K562 (cell line): Measurements from ENCODE around the gene LMAN1. TPM values are rescaled to one million over a fixed set of nuclear protein-coding genes. Genes with fewer than 3 reads are reported as not detected.

ENCODE experiments used
- ATAC-seq: fragments of 200-7000 bp; cut with Tn5 transposase; 3 replicates; pipeline ENCODE4 v1.9.1; 2020; ENCODE audit warnings: moderate library complexity
- BruUV-seq: library from RNA; stranded (reverse); fragments of 400-500 nt; replicated peaks from 2 replicates; lab custom pipeline; 2021; lab: Mats Ljungman, UMichigan
- CTCF ChIA-PET: fragments of 300-600 bp; formaldehyde crosslinking; extraction: SDS; loops from one replicate; lab custom pipeline; 2021; ENCODE audit warnings: low intra/inter-chr PET ratio; lab: Yijun Ruan, JAX
- POLR2A ChIA-PET: fragments of 300-600, 350-650 bp; sonication (Branson Sonifier 250); formaldehyde crosslinking; extraction: SDS; loops from one replicate; lab custom pipeline; 2021; ENCODE audit warnings: antibody characterized with exemption, inconsistent platforms; lab: Yijun Ruan, JAX
- DNase-seq, 4 experiments: peaks; one replicate each; pipeline versions ENCODE4 v3.0.0 to v3.0.0-alpha.2; 2011 to 2018; ENCODE audit warnings: low spot score in 3 of 4, mixed read lengths in 3 of 4; ENCODE audit errors: extremely low read depth in 1 of 4
- FAIRE-seq: peaks from 2 replicates; lab custom pipeline; 2011; peaks lifted over from hg19 to GRCh38; lab: Jason Lieb, UNC
- H2AFZ ChIP-seq: 2 replicates; pipeline ENCODE4 v1.6.0; 2011; ENCODE audit warnings: low read depth, low read length, control low read depth, inconsistent platforms
- H3K27ac ChIP-seq: fragments of 200-600 bp; 3 replicates; pipeline ENCODE4 v1.8.0; 2011; ENCODE audit warnings: low read depth, mild to moderate bottlenecking, control low read depth, inconsistent platforms, low read length, moderate library complexity, mixed read lengths; ENCODE audit errors: extremely low read depth
- H3K27me3 ChIP-seq, 2 experiments: fragments of 300-600 bp in 1 of 2; 2 replicates in 1 of 2; 3 replicates in 1 of 2; pipeline versions ENCODE4 v1.6.0 to v1.8.0; 2011; ENCODE audit warnings: inconsistent platforms in 2 of 2, low read length in 2 of 2, mild to moderate bottlenecking in 1 of 2, mixed read lengths in 1 of 2, moderate library complexity in 1 of 2; ENCODE audit not compliant: control insufficient read depth in 2 of 2, insufficient read depth in 2 of 2
- H3K36me3 ChIP-seq: fragments of 300-600 bp; 3 replicates; pipeline ENCODE4 v1.8.0; 2011; ENCODE audit warnings: mild to moderate bottlenecking, low read length, inconsistent platforms; ENCODE audit not compliant: control insufficient read depth, insufficient read depth
- H3K4me1 ChIP-seq, 2 experiments: fragments of 200-600 bp in 1 of 2; replicated peaks in 1 of 2; 2 replicates in 1 of 2; 3 replicates in 1 of 2; pipeline versions ENCODE4 v1.5.1 to v1.8.0; 2011; ENCODE audit warnings: inconsistent platforms in 2 of 2, low read length in 2 of 2, mild to moderate bottlenecking in 1 of 2, mixed read lengths in 1 of 2, moderate library complexity in 1 of 2; ENCODE audit not compliant: control insufficient read depth in 2 of 2, insufficient read depth in 2 of 2
- H3K4me2 ChIP-seq: 2 replicates; pipeline ENCODE4 v1.6.1; 2011; ENCODE audit warnings: low read length, control low read depth, inconsistent platforms, mixed read lengths; ENCODE audit not compliant: insufficient read depth
- H3K4me3 ChIP-seq: fragments of 200-600 bp; sonication (generic), shearing (Covaris generic); 2 replicates; pipeline ENCODE4 v1.5.1; 2016; ENCODE audit warnings: control low read depth, inconsistent platforms
- H3K79me2 ChIP-seq: fragments of 200-600 bp; 3 replicates; pipeline ENCODE4 v1.8.0; 2011; ENCODE audit warnings: low read length, inconsistent platforms; ENCODE audit not compliant: control insufficient read depth, insufficient read depth
- H3K9ac ChIP-seq, 2 experiments: 2 replicates each; pipeline versions ENCODE4 v1.6.0 to v1.6.1; 2011; ENCODE audit warnings: low read depth in 2 of 2, low read length in 2 of 2, control low read depth in 1 of 2, inconsistent platforms in 1 of 2, mild to moderate bottlenecking in 1 of 2, mixed read lengths in 1 of 2; ENCODE audit not compliant: insufficient read depth in 1 of 2
- H3K9me1 ChIP-seq: one replicate; pipeline ENCODE4 v1.6.0; 2011; ENCODE audit warnings: inconsistent platforms, mild to moderate bottlenecking, low read length, moderate library complexity; ENCODE audit not compliant: control insufficient read depth, insufficient read depth
- H3K9me3 ChIP-seq: replicated peaks from 2 replicates; pipeline ENCODE4 v1.5.1; 2011; ENCODE audit warnings: low read depth, low read length, inconsistent platforms; ENCODE audit not compliant: control insufficient read depth, insufficient read depth
- H4K20me1 ChIP-seq: replicated peaks from 2 replicates; pipeline ENCODE4 v1.6.1; 2011; ENCODE audit warnings: low read length, inconsistent platforms, mixed read lengths; ENCODE audit not compliant: control insufficient read depth, insufficient read depth
- BRD4 ChIP-seq: fragments of 200-600 bp; sonication (generic); IDR thresholded peaks from 2 replicates; pipeline ENCODE4 v1.6.1; 2017; ENCODE audit warnings: inconsistent platforms
- GATAD2B ChIP-seq: fragments of 450-650 bp; IDR thresholded peaks from 2 replicates; pipeline ENCODE4 v1.6.1; 2017; ENCODE audit warnings: mild to moderate bottlenecking, borderline replicate concordance
- LCOR ChIP-seq: sonication (generic); formaldehyde crosslinking; IDR thresholded peaks from 2 replicates; pipeline ENCODE4 v1.8.0; 2022; ENCODE audit warnings: mild to moderate bottlenecking, missing genetic modification reagents
- MEF2D ChIP-seq: conservative IDR thresholded peaks from 2 replicates; pipeline ENCODE4 v1.6.1; 2016; ENCODE audit warnings: low read depth, missing genetic modification characterization, missing compliant biosample characterization
- POLR2AphosphoS5 ChIP-seq: IDR thresholded peaks from 2 replicates; pipeline ENCODE4 v1.6.1; 2011; ENCODE audit warnings: mild to moderate bottlenecking, low read depth, low read length, moderate library complexity; ENCODE audit not compliant: control insufficient read depth, insufficient read depth
- PRMT5 ChIP-seq: sonication (generic); formaldehyde crosslinking; IDR thresholded peaks from 2 replicates; pipeline ENCODE4 v1.5.0; 2020; ENCODE audit warnings: missing genetic modification reagents
- PURB ChIP-seq: sonication (generic); formaldehyde crosslinking; IDR thresholded peaks from 2 replicates; pipeline ENCODE4 v1.9.0; 2021; ENCODE audit warnings: low read depth, mild to moderate bottlenecking, missing genetic modification reagents
- REST ChIP-seq, 2 experiments: fragments of 450-650 bp; formaldehyde crosslinking in 1 of 2; IDR thresholded peaks; 2 replicates each; pipeline versions ENCODE4 v1.4.0 to v1.6.1; 2014 to 2020; ENCODE audit warnings: mild to moderate bottlenecking in 2 of 2, borderline replicate concordance in 1 of 2, low read depth in 1 of 2
- ZEB2 ChIP-seq: fragments of 450-650 bp; IDR thresholded peaks from 2 replicates; pipeline ENCODE4 v1.6.1; 2016
- ZNF263 ChIP-seq: sonication (generic); formaldehyde crosslinking; IDR thresholded peaks from 2 replicates; pipeline ENCODE4 v1.8.0; 2022; ENCODE audit warnings: mild to moderate bottlenecking, missing genetic modification reagents, borderline replicate concordance
- in situ Hi-C: fragments of 300-500 bp; cut with MboI; formaldehyde crosslinking; loops from 4 replicates; pipeline ENCODE4 v1.15.0; 2018; ENCODE audit warnings: inconsistent platforms, mixed read lengths
- intact Hi-C: fragments of 100-400 bp; cut with micrococcal nuclease; formaldehyde crosslinking; loops from 2 replicates; pipeline ENCODE4 v1.14.2; 2022
- polyA plus RNA-seq, 8 experiments: library from polyadenylated mRNA; depleted of rRNA in 4 of 8; stranded (reverse) in 5 of 8; unstranded in 3 of 8; fragments of >200 nt; fragmentation: Nextera tagmentation in 2 of 8; fragmentation: Illumina TruSeq in 1 of 8; extraction: Ambion mirVana in 2 of 8; extraction: Trizol in 1 of 8; gene quantifications; 2 replicates each; pipeline versions ENCODE4 v1.2.1 to v1.2.3, GENCODE V29; 2011 to 2014; ENCODE audit warnings: inconsistent platforms in 1 of 8, missing spikeins in 1 of 8
- total RNA-seq, 7 experiments: library from RNA; depleted of rRNA in 6 of 7; stranded (reverse); fragments of >200 nt in 6 of 7; fragmentation: Illumina TruSeq in 2 of 7; extraction: Trizol in 2 of 7; gene quantifications; 2 replicates each; pipeline versions ENCODE4 v1.2.1 to v1.2.3, GENCODE V29; 2011 to 2021; ENCODE audit warnings: low replicate concordance in 1 of 7
- TF ChIP-seq, protein P1 (sequence below): fragments of 450-650 bp; IDR thresholded peaks from 2 replicates; pipeline ENCODE4 v1.6.1; 2018; ENCODE audit warnings: mild to moderate bottlenecking, low read depth; ENCODE audit not compliant: partially characterized antibody

Gene LMAN1
- total and polyA plus RNA-seq, 9 of the 15 experiments (the other 6 are each of a cell fraction or from before 2014, with no cell fraction given): 18.8 to 108 (median 71.2) TPM

GRCh38 chr18:59293317-59293716, 65.7 kb downstream of the LMAN1 start:
- DNase-seq (no peak), FAIRE-seq (no peak), ATAC-seq (no peak)
- no TSS peak for BruUV-seq
- Histone ChIP-seq H3K9ac (no peak overlapping the region), H4K20me1 (no peaks in the 10 kb centered on the region), H3K79me2 (no peaks in the 10 kb centered on the region), H2AFZ (no peak overlapping the region), H3K4me1 (no peaks in the 10 kb centered on the region), H3K4me3 (no peak overlapping the region), H3K9me3 (no peaks in the 10 kb centered on the region), H3K27ac (no peak overlapping the region), H3K9me1 (no peaks in the 10 kb centered on the region), H3K27me3 (no peaks in the 10 kb centered on the region; a peak in 1 of 5 replicates), H3K4me2 (no peak overlapping the region), H3K36me3 (no peaks in the 10 kb centered on the region)
- ChIA-PET CTCF (no interaction called here), POLR2A (interaction anchor here (1.3 kb wide), 1 partner anchor 15 kb away, joined by 3 read pairs; no protein-coding TSS in a partner anchor)
- intact Hi-C loops: no loop called here
- in situ Hi-C loops: no loop called here
- no peak for TF ChIP-seq PRMT5 (CRISPR knock-in tag)
- TF ChIP-seq GATAD2B: no peak
- TF ChIP-seq, protein P1, sequence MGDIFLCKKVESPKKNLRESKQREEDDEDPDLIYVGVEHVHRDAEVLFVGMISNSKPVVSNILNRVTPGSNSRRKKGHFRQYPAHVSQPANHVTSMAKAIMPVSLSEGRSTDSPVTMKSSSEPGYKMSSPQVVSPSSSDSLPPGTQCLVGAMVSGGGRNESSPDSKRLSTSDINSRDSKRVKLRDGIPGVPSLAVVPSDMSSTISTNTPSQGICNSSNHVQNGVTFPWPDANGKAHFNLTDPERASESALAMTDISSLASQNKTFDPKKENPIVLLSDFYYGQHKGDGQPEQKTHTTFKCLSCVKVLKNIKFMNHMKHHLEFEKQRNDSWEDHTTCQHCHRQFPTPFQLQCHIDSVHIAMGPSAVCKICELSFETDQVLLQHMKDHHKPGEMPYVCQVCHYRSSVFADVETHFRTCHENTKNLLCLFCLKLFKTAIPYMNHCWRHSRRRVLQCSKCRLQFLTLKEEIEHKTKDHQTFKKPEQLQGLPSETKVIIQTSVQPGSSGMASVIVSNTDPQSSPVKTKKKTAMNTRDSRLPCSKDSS: no peak
- TF ChIP-seq PURB (CRISPR knock-in tag): no peak
- no peak for TF ChIP-seq REST (IDR thresholded peaks at IDR 0.05; ENCODE audit: borderline replicate concordance)
- no peak for TF ChIP-seq REST (CRISPR knock-in tag; IDR thresholded peaks at IDR 0.05; ENCODE audit: low read depth)
- no peak for TF ChIP-seq POLR2AphosphoS5
- TF ChIP-seq BRD4: no peak
- no peak for TF ChIP-seq ZNF263 (CRISPR knock-in tag)
- TF ChIP-seq MEF2D: no peak
- no peak for TF ChIP-seq ZEB2
- no peak for TF ChIP-seq LCOR (CRISPR knock-in tag)
